GM23338 (cell line): ENCODE measurements around the gene ARHGAP32. TPM values are rescaled to one million over a fixed set of nuclear protein-coding genes. Genes with fewer than 3 reads are reported as not detected.

Experiments used
- ATAC-seq: fragments of 200-7000 bp; cut with Tn5 transposase; 3 replicates; pipeline ENCODE4 v1.9.1; 2020
- DNase-seq: peaks from one replicate; pipeline ENCODE4 v3.0.0-alpha.2; 2015; ENCODE audit warnings: low spot score
- H2AFZ ChIP-seq: fragments of 200-600 bp; sonication (generic); 2 replicates; pipeline ENCODE4 v1.8.0; 2016; ENCODE audit warnings: antibody characterized with exemption, mild to moderate bottlenecking, moderate library complexity
- H3F3A ChIP-seq: fragments of 200-600 bp; sonication (generic); replicated peaks from 2 replicates; pipeline ENCODE4 v1.8.0; 2017; ENCODE audit warnings: antibody characterized with exemption, mixed run types, low read depth
- H3K27ac ChIP-seq: fragments of 200-600 bp; sonication (generic); 2 replicates; pipeline ENCODE4 v1.6.1; 2016; ENCODE audit warnings: low read depth
- H3K27me3 ChIP-seq: fragments of 200-600 bp; sonication (generic); 2 replicates; pipeline ENCODE4 v1.8.0; 2016; ENCODE audit warnings: mild to moderate bottlenecking, mixed run types, moderate library complexity; ENCODE audit not compliant: insufficient read depth
- H3K36me3 ChIP-seq: fragments of 200-600 bp; sonication (generic); 2 replicates; pipeline ENCODE4 v1.8.0; 2016; ENCODE audit warnings: mild to moderate bottlenecking; ENCODE audit not compliant: insufficient read depth
- H3K4me1 ChIP-seq: fragments of 200-600 bp; sonication (generic); 2 replicates; pipeline ENCODE4 v1.8.0; 2016; ENCODE audit warnings: mild to moderate bottlenecking, moderate library complexity; ENCODE audit not compliant: insufficient read depth
- H3K4me2 ChIP-seq: fragments of 200-600 bp; sonication (generic); 2 replicates; pipeline ENCODE4 v1.7.1; 2017; ENCODE audit warnings: mixed run types
- H3K4me3 ChIP-seq: fragments of 200-600 bp; sonication (generic); 2 replicates; pipeline ENCODE4 v1.6.1; 2016; ENCODE audit warnings: mixed run types
- H3K79me2 ChIP-seq: fragments of 200-600 bp; sonication (generic); replicated peaks from 2 replicates; pipeline ENCODE4 v1.8.0; 2017; ENCODE audit warnings: mild to moderate bottlenecking; ENCODE audit not compliant: insufficient read depth
- H3K9me2 ChIP-seq: fragments of 200-600 bp; sonication (generic); 2 replicates; pipeline ENCODE4 v1.8.0; 2017; ENCODE audit not compliant: insufficient read depth
- H4K20me1 ChIP-seq: fragments of 200-600 bp; sonication (generic); replicated peaks from 2 replicates; pipeline ENCODE4 v1.8.0; 2017; ENCODE audit warnings: mild to moderate bottlenecking; ENCODE audit not compliant: insufficient read depth
- H3K27ac Mint-ChIP-seq: 2 replicates; pipeline ENCODE4 v1.8.0; 2020; ENCODE audit warnings: inconsistent platforms, mild to moderate bottlenecking, moderate library complexity, mixed read lengths
- H3K27me3 Mint-ChIP-seq: 3 replicates; pipeline ENCODE4 v1.8.0; 2022; ENCODE audit warnings: low read depth, mild to moderate bottlenecking, moderate library complexity, mixed read lengths, inconsistent platforms; ENCODE audit not compliant: insufficient read depth, poor library complexity
- H3K36me3 Mint-ChIP-seq: 3 replicates; pipeline ENCODE4 v1.8.0; 2021; ENCODE audit warnings: low read depth, mild to moderate bottlenecking, inconsistent platforms, moderate library complexity, mixed read lengths
- H3K4me1 Mint-ChIP-seq: 3 replicates; pipeline ENCODE4 v1.8.0; 2020; ENCODE audit warnings: mild to moderate bottlenecking, inconsistent platforms, mixed read lengths
- H3K4me3 Mint-ChIP-seq: 3 replicates; pipeline ENCODE4 v1.8.0; 2021; ENCODE audit warnings: moderate library complexity, mild to moderate bottlenecking, inconsistent platforms, mixed read lengths
- H3K9me3 Mint-ChIP-seq: 3 replicates; pipeline ENCODE4 v1.8.0; 2020; ENCODE audit warnings: moderate library complexity, mild to moderate bottlenecking, inconsistent platforms, mixed read lengths
- CREB1 ChIP-seq: fragments of 250-450 bp; sonication (Bioruptor Pico); IDR thresholded peaks from 2 replicates; pipeline ENCODE4 v1.5.0; 2020; ENCODE audit warnings: low read depth, mild to moderate bottlenecking, moderate library complexity
- CTCF ChIP-seq, 2 experiments: fragments of 200-600 bp in 1 of 2; sonication (generic) in 1 of 2; conservative IDR thresholded peaks; 2 replicates each; pipeline versions ENCODE4 v1.5.1 to v1.6.1; 2016 to 2017; ENCODE audit warnings: antibody characterized with exemption in 2 of 2, low read depth in 2 of 2, mild to moderate bottlenecking in 2 of 2, moderate library complexity in 1 of 2
- EZH2 ChIP-seq: fragments of 200-600 bp; sonication (generic); IDR thresholded peaks from one replicate; pipeline ENCODE4 v1.8.0; 2017; ENCODE audit warnings: antibody characterized with exemption, mild to moderate bottlenecking, low read depth; ENCODE audit not compliant: unreplicated experiment
- ZNF114 ChIP-seq: fragments of 250-450 bp; sonication (Bioruptor Pico); IDR thresholded peaks from 2 replicates; pipeline ENCODE4 v1.5.0; 2020; ENCODE audit warnings: mild to moderate bottlenecking, moderate library complexity
- polyA plus RNA-seq: library from polyadenylated mRNA; unstranded; fragments of >200 nt; fragmentation: Nextera tagmentation; extraction: Ambion mirVana; gene quantifications from 2 replicates; pipeline ENCODE4 v1.2.1, GENCODE V29; 2016
- total RNA-seq: library from RNA; depleted of rRNA; stranded (reverse); fragments of >200 nt; shearing (Covaris generic); gene quantifications from 2 replicates; pipeline ENCODE4 v1.2.3, GENCODE V29; 2014
- TF ChIP-seq, protein P1 (sequence below): fragments of 250-450 bp; sonication (Bioruptor Pico); IDR thresholded peaks from 2 replicates; pipeline ENCODE4 v1.5.0; 2020; ENCODE audit warnings: mild to moderate bottlenecking, moderate library complexity
- TF ChIP-seq, protein P2 (sequence below): IDR thresholded peaks from 2 replicates; pipeline ENCODE4 v1.6.1; 2016; ENCODE audit warnings: antibody characterized with exemption

ARHGAP32 gene
- total and polyA plus RNA-seq, 2 experiments from 2014 or later: 3.9 to 17.2 TPM

- Mint-ChIP-seq H3K9me3 (no peaks in the 10 kb centered on the region), H3K27ac (no peak overlapping the region), H3K36me3 (no peaks in the 10 kb centered on the region; the same call in 2 of the 3 replicates), H3K27me3 (peaks cover 16% of the 10 kb centered on the region), H3K4me3 (no peak overlapping the region), H3K4me1 (peaks cover 26% of the 10 kb centered on the region)
- Histone ChIP-seq H3K4me2 (no peak overlapping the region), H3K36me3 (no peaks in the 10 kb centered on the region), H3K79me2 (no peaks in the 10 kb centered on the region), H3K9me2 (no peaks in the 10 kb centered on the region), H3K4me3 (no peak overlapping the region), H4K20me1 (no peaks in the 10 kb centered on the region), H3K27ac (no peak overlapping the region), H3K27me3 (peaks cover 17% of the 10 kb centered on the region; the same call in 1 of the 2 replicates), H3K4me1 (peaks cover 9% of the 10 kb centered on the region), H3F3A (no peaks in the 10 kb centered on the region), H2AFZ (no peak overlapping the region)
- DNase-seq: no peak
- TF ChIP-seq ZNF114: no peak
- TF ChIP-seq, protein P1, sequence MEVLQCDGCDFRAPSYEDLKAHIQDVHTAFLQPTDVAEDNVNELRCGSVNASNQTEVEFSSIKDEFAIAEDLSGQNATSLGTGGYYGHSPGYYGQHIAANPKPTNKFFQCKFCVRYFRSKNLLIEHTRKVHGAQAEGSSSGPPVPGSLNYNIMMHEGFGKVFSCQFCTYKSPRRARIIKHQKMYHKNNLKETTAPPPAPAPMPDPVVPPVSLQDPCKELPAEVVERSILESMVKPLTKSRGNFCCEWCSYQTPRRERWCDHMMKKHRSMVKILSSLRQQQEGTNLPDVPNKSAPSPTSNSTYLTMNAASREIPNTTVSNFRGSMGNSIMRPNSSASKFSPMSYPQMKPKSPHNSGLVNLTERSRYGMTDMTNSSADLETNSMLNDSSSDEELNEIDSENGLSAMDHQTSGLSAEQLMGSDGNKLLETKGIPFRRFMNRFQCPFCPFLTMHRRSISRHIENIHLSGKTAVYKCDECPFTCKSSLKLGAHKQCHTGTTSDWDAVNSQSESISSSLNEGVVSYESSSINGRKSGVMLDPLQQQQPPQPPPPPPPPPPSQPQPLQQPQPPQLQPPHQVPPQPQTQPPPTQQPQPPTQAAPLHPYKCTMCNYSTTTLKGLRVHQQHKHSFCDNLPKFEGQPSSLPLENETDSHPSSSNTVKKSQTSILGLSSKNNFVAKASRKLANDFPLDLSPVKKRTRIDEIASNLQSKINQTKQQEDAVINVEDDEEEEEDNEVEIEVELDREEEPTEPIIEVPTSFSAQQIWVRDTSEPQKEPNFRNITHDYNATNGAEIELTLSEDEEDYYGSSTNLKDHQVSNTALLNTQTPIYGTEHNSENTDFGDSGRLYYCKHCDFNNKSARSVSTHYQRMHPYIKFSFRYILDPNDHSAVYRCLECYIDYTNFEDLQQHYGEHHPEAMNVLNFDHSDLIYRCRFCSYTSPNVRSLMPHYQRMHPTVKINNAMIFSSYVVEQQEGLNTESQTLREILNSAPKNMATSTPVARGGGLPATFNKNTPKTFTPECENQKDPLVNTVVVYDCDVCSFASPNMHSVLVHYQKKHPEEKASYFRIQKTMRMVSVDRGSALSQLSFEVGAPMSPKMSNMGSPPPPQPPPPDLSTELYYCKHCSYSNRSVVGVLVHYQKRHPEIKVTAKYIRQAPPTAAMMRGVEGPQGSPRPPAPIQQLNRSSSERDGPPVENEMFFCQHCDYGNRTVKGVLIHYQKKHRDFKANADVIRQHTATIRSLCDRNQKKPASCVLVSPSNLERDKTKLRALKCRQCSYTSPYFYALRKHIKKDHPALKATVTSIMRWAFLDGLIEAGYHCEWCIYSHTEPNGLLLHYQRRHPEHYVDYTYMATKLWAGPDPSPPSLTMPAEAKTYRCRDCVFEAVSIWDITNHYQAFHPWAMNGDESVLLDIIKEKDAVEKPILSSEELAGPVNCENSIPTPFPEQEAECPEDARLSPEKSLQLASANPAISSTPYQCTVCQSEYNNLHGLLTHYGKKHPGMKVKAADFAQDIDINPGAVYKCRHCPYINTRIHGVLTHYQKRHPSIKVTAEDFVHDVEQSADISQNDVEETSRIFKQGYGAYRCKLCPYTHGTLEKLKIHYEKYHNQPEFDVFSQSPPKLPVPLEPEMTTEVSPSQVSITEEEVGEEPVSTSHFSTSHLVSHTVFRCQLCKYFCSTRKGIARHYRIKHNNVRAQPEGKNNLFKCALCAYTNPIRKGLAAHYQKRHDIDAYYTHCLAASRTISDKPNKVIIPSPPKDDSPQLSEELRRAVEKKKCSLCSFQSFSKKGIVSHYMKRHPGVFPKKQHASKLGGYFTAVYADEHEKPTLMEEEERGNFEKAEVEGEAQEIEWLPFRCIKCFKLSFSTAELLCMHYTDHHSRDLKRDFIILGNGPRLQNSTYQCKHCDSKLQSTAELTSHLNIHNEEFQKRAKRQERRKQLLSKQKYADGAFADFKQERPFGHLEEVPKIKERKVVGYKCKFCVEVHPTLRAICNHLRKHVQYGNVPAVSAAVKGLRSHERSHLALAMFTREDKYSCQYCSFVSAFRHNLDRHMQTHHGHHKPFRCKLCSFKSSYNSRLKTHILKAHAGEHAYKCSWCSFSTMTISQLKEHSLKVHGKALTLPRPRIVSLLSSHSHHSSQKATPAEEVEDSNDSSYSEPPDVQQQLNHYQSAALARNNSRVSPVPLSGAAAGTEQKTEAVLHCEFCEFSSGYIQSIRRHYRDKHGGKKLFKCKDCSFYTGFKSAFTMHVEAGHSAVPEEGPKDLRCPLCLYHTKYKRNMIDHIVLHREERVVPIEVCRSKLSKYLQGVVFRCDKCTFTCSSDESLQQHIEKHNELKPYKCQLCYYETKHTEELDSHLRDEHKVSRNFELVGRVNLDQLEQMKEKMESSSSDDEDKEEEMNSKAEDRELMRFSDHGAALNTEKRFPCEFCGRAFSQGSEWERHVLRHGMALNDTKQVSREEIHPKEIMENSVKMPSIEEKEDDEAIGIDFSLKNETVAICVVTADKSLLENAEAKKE: no peak
- TF ChIP-seq, protein P2, sequence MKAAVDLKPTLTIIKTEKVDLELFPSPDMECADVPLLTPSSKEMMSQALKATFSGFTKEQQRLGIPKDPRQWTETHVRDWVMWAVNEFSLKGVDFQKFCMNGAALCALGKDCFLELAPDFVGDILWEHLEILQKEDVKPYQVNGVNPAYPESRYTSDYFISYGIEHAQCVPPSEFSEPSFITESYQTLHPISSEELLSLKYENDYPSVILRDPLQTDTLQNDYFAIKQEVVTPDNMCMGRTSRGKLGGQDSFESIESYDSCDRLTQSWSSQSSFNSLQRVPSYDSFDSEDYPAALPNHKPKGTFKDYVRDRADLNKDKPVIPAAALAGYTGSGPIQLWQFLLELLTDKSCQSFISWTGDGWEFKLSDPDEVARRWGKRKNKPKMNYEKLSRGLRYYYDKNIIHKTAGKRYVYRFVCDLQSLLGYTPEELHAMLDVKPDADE: no peak
- TF ChIP-seq CREB1 (CRISPR knock-in tag): no peak
- TF ChIP-seq CTCF (conservative IDR thresholded peaks at IDR 0.05; ENCODE audit: low read depth in 2 of 2): no peak
- TF ChIP-seq EZH2: no peak
- no peak for ATAC-seq
Observed at GRCh38 chr11:128921793-128922192, 270.3 kb downstream of the ARHGAP32 start.
